Mucosa of descending colon (tissue), 3 donors: ENCODE data around the gene ZNF92. TPM values are rescaled to one million over a fixed set of nuclear protein-coding genes. Genes with fewer than 3 reads are reported as not detected.
"Not testable (repeated sequence)": the region's sequence is repeated elsewhere in the genome, so short reads cannot be mapped to it uniquely, and the experiment has no call there.

Experiments used
- ATAC-seq: fragments of 200-7000 bp; cut with Tn5 transposase; one replicate; pipeline ENCODE4 v1.9.1; 2020; ENCODE audit warnings: mild to moderate bottlenecking, moderate library complexity
- DNase-seq, 3 donors: peaks; one replicate each; pipeline ENCODE4 v3.0.0-alpha.2; 2020
- H3K36me3 ChIP-seq: fragments of 200-600 bp; one replicate; pipeline ENCODE4 v1.8.0; 2021; ENCODE audit warnings: low read depth, mild to moderate bottlenecking
- H3K4me1 ChIP-seq: fragments of 200-600 bp; one replicate; pipeline ENCODE4 v1.8.0; 2021; ENCODE audit warnings: low read depth, mild to moderate bottlenecking
- H3K4me3 ChIP-seq: fragments of 200-600 bp; one replicate; pipeline ENCODE4 v1.8.0; 2021; ENCODE audit warnings: mild to moderate bottlenecking
- H3K9me3 ChIP-seq: fragments of 200-600 bp; one replicate; pipeline ENCODE4 v1.8.0; 2021; ENCODE audit warnings: mild to moderate bottlenecking
- intact Hi-C, 2 donors: fragments of 100-400 bp; cut with DNase I in 1 of 2; cut with micrococcal nuclease in 1 of 2; formaldehyde crosslinking; loops; one replicate each; pipeline versions ENCODE4 v1.11.0 to v1.11.1; 2022; cut with DNase I, micrococcal nuclease
- total RNA-seq, 3 donors: library from RNA; stranded (reverse); fragmentation: NEBNext Ultra II Directional in 2 of 3; extraction: Animal tissue kit (Norgen Biotek cat#: 25700) in 2 of 3; gene quantifications; one replicate each; pipeline versions ENCODE4 v1.2.1 to v1.2.4, GENCODE V29; 2021 to 2023
- TF ChIP-seq, protein P1 (sequence below): fragments of 200-600 bp; IDR thresholded peaks from one replicate; pipeline ENCODE4 v1.8.0; 2022; ENCODE audit warnings: antibody characterized with exemption, mild to moderate bottlenecking
- donor health status: DM: no; HTN: no; CAD: no; lungs with moderate emphysema.
- donor health status: DM: no; HTN: no; CAD: no.
- donor health status: DM: no; HTN: yes; CAD: no.

The ZNF92 gene
- total RNA-seq, 3 donors from 2014 or later = 5.9 to 8.5 (median 7.2) TPM

DNA sequence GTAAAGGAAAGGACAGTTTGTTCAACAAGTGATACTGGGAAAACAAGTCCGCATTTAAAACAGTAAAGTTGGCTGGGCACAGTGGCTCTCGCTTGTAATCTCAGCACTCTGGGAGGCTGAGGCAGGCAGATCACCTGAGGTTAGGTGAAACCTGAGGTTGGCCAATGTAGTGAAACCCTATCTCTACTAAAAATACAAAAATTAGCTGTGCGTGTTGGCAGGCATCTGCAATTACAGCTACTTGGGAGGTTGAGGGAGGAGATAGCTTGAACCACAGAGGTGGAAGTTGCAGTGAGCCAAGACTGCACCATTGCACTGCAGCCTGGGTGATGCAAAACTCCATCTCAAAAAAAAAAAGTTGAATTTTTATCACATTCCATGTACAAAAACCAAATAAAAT, 35.7 kb downstream of the ZNF92 start:
- ATAC-seq (no peak), DNase-seq (no peak)
- Histone ChIP-seq H3K36me3 (no peaks in the 10 kb centered on the region), H3K4me3 (no peak overlapping the region), H3K9me3 (peaks cover 27% of the 10 kb centered on the region), H3K4me1 (no peaks in the 10 kb centered on the region)
- intact Hi-C loops = no loop called here
- TF ChIP-seq, protein P1, sequence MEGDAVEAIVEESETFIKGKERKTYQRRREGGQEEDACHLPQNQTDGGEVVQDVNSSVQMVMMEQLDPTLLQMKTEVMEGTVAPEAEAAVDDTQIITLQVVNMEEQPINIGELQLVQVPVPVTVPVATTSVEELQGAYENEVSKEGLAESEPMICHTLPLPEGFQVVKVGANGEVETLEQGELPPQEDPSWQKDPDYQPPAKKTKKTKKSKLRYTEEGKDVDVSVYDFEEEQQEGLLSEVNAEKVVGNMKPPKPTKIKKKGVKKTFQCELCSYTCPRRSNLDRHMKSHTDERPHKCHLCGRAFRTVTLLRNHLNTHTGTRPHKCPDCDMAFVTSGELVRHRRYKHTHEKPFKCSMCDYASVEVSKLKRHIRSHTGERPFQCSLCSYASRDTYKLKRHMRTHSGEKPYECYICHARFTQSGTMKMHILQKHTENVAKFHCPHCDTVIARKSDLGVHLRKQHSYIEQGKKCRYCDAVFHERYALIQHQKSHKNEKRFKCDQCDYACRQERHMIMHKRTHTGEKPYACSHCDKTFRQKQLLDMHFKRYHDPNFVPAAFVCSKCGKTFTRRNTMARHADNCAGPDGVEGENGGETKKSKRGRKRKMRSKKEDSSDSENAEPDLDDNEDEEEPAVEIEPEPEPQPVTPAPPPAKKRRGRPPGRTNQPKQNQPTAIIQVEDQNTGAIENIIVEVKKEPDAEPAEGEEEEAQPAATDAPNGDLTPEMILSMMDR = no peak

DNA sequence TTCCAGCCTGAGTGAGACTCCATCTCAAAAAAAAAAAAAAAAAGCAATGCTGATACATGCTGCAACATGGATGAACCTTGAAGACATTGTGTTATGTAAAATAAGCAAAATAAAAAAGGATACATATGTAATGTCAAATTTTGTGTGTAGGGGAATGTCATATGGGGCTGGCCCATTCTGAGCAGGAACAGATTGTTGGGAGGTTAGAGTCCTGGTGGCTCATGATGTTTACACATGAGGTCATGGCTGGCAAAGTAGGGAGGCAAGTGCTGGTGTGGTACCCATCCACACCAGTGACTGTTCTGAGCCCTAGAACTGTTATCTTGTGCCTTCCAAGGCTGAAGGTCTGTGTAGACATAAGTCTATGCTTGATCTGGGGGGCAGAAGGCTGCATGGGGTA, 37.6 kb downstream of the ZNF92 start:
- TF ChIP-seq, protein P1 = no peak
- Histone ChIP-seq H3K9me3 (peaks cover 14% of the 10 kb centered on the region), H3K36me3 (no peaks in the 10 kb centered on the region), H3K4me3 (no peak overlapping the region), H3K4me1 (no peaks in the 10 kb centered on the region)
- DNase-seq (no peak), ATAC-seq (no peak)
- intact Hi-C loops = no loop called here

DNA sequence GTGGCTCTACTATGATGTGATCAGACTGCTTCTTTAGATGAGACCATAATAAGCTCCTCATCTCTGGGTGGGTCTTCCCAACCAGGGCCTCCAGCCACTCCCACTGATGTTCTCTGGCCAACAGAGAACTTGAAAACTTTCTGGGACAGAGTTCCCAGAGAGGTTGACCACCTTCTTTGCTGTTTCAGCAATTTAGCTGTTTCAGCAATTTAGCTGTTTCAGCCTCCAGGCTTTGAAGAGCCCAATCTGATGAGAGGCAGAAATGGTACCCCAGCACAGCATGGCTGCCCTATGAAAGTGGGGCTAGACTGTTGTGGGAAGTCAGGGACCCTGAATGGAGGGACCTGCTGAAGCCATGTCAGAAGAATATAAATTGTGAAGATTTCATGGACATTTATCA, 49.0 kb downstream of the ZNF92 start:
- DNase-seq (no peak), ATAC-seq (no peak)
- no peak overlapping the region for H3K4me3 ChIP-seq
- H3K4me1 ChIP-seq = no peaks in the 10 kb centered on the region
- no peaks in the 10 kb centered on the region for H3K36me3 ChIP-seq
- H3K9me3 ChIP-seq = peaks cover 18% of the 10 kb centered on the region
- TF ChIP-seq, protein P1 = no peak
- intact Hi-C loops = no loop called here

DNA sequence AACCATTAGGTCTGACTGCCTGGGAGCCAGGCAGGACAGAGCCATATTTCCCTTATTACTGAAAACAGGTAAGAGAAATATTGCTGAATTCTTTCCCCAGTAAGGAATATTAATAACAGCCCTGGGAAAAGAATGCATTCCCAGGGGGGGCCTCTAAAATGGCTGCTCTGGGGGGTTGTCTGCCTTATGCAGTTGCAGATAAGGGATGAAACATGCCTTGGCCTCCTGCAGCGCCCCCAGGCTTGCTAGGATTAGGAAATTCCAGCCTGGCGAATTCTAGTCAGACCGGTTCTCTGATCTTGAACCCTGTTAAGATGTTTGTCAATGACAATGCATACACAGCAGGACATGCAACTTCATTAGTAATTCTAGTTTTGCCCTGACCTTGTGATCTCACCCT, 49.6 kb downstream of the ZNF92 start:
- H3K36me3 ChIP-seq, DNase-seq, H3K4me3 ChIP-seq, intact Hi-C loops, ATAC-seq, H3K4me1 ChIP-seq: not testable (repeated sequence)
- H3K9me3 ChIP-seq = peaks cover 24% of the 10 kb centered on the region

DNA sequence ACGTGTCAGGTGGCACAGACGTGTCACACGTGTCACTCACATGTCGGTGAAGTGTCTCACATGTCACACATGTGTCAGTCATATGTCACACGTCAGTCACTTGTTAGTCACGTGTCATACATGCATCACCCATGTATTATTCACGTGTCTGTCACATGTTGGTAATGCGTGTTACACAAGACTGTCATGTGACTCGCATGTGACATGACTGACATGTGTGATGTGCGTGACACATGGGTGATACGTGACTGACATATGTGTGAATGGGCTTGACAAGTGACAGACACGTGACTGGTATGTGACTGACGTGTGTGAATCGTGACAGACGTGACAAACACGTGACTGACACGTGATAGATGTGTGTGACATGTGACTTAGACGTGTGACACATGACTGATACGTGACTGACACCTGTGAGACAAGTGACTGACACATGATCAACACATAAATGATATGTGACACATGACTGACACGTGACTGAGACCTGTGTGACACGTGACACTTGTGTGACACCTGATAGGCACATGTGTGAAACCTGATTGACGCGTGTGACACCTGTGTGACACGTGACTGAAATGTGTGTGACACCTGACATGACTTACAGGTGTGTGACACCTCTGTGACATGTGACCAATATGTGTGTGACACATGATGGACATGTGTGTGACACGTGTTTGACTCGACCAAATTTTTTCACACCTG, 56.1 kb downstream of the ZNF92 start:
- intact Hi-C loops = no loop called here
- Histone ChIP-seq H3K4me3 (no peak overlapping the region), H3K9me3 (peaks cover 19% of the 10 kb centered on the region), H3K36me3 (no peaks in the 10 kb centered on the region), H3K4me1 (no peaks in the 10 kb centered on the region)
- DNase-seq = no peak
- TF ChIP-seq, protein P1 = no peak
- ATAC-seq = no peak

DNA sequence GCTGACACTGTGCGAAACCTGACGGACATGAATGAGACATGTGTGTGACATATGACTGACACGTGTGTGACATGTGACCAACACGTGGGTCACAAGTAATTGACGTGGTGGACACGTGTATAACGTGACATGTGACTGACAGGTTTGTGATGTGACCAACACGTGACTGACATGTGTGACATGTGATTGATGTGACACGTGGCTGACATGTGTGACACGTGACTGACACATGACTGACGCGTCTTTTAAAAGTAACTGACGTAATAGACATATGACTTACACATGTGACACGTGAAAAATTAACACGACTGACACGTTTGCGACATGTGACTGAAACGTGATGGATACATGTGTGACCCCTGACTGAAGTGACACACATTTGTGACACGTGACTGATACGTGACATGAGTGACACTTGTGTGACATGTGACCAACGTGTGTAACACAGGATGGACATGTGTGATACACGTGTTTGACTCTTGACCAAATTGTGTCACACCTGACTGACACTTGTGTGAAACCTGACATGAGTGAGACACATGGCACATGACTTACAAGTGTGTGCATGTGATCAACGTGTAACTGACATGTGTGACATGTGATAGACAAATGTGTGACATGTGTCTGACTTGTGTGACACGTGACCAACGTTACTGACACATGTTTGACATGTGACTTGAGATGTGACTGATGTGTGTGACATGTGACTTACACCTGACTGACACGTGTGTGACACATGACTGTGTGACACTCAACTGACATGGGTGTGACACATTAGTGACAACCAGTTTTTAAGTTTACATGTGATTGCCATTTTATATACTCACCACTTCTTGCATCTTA, 56.9 kb downstream of the ZNF92 start:
- ATAC-seq (no peak), DNase-seq (no peak)
- TF ChIP-seq, protein P1 = no peak
- H3K4me3 ChIP-seq = no peak overlapping the region
- intact Hi-C loops = no loop called here
- no peaks in the 10 kb centered on the region for H3K36me3 ChIP-seq
- peaks cover 19% of the 10 kb centered on the region for H3K9me3 ChIP-seq
- H3K4me1 ChIP-seq = no peaks in the 10 kb centered on the region
